GM23248 (cell line): ENCODE measurements around the gene FAT1. TPM values are rescaled to one million over a fixed set of nuclear protein-coding genes. Genes with fewer than 3 reads are reported as not detected.

Experiments
- DNase-seq: peaks from one replicate; pipeline ENCODE4 v3.0.0-alpha.2; 2015
- H2AFZ ChIP-seq: fragments of 200-600 bp; sonication (generic); 2 replicates; pipeline ENCODE4 v1.6.1; 2016; ENCODE audit warnings: antibody characterized with exemption
- H3F3A ChIP-seq: fragments of 200-600 bp; sonication (generic); 2 replicates; pipeline ENCODE4 v1.6.1; 2016; ENCODE audit warnings: mild to moderate bottlenecking, antibody characterized with exemption, mixed run types; ENCODE audit not compliant: insufficient read depth
- H3K27ac ChIP-seq: fragments of 200-600 bp; sonication (generic); 2 replicates; pipeline ENCODE4 v1.5.1; 2016; ENCODE audit warnings: mild to moderate bottlenecking
- H3K27me3 ChIP-seq: fragments of 200-600 bp; sonication (generic); replicated peaks from 2 replicates; pipeline ENCODE4 v1.6.1; 2016; ENCODE audit warnings: mild to moderate bottlenecking; ENCODE audit not compliant: insufficient read depth
- H3K36me3 ChIP-seq: fragments of 200-600 bp; sonication (generic); 2 replicates; pipeline ENCODE4 v1.6.1; 2016; ENCODE audit warnings: low read depth, mild to moderate bottlenecking
- H3K4me1 ChIP-seq: fragments of 200-600 bp; sonication (generic); 2 replicates; pipeline ENCODE4 v1.6.1; 2016; ENCODE audit warnings: mild to moderate bottlenecking; ENCODE audit not compliant: insufficient read depth
- H3K4me2 ChIP-seq: fragments of 200-600 bp; sonication (generic); one replicate; pipeline ENCODE4 v1.6.1; 2016; ENCODE audit warnings: mild to moderate bottlenecking; ENCODE audit not compliant: unreplicated experiment
- H3K4me3 ChIP-seq: fragments of 200-600 bp; sonication (generic); 2 replicates; pipeline ENCODE4 v1.5.1; 2016; ENCODE audit warnings: mild to moderate bottlenecking
- H3K79me2 ChIP-seq: fragments of 200-600 bp; sonication (generic); 2 replicates; pipeline ENCODE4 v1.6.1; 2016; ENCODE audit warnings: mild to moderate bottlenecking; ENCODE audit not compliant: insufficient read depth
- H3K9ac ChIP-seq: fragments of 200-600 bp; sonication (generic); 2 replicates; pipeline ENCODE4 v1.6.1; 2016; ENCODE audit warnings: mild to moderate bottlenecking
- H3K9me2 ChIP-seq: fragments of 200-600 bp; sonication (generic); 2 replicates; pipeline ENCODE4 v1.6.1; 2016; ENCODE audit warnings: mixed run types, mild to moderate bottlenecking, moderate library complexity; ENCODE audit not compliant: insufficient read depth
- H3K9me3 ChIP-seq: fragments of 200-600 bp; sonication (generic); one replicate; pipeline ENCODE4 v1.6.1; 2017; ENCODE audit warnings: low read depth
- H4K20me1 ChIP-seq: fragments of 200-600 bp; sonication (generic); 2 replicates; pipeline ENCODE4 v1.6.0; 2016; ENCODE audit not compliant: insufficient read depth
- EZH2 ChIP-seq: fragments of 200-600 bp; sonication (generic); IDR thresholded peaks from 2 replicates; pipeline ENCODE4 v1.6.1; 2018; ENCODE audit warnings: antibody characterized with exemption, mild to moderate bottlenecking; ENCODE audit not compliant: insufficient read depth, poor library complexity, severe bottlenecking
- EZH2phosphoT487 ChIP-seq: fragments of 200-600 bp; sonication (generic); IDR thresholded peaks from 2 replicates; pipeline ENCODE4 v1.6.1; 2018; ENCODE audit warnings: antibody characterized with exemption, moderate library complexity, mild to moderate bottlenecking, low read depth; ENCODE audit not compliant: insufficient read depth
- WGBS, 2 experiments: methylation state at CpG; one replicate each; pipeline ENCODE4 v1.1.6; 2015 to 2017; ENCODE audit warnings: low lambda C conversion rate in 2 of 2, low coverage in 1 of 2; ENCODE audit errors: missing lambda C conversion rate in 2 of 2; 5-methylcytosine and 5-hydroxymethylcytosine counted together
- in situ Hi-C: fragments of 300-500 bp; cut with MboI; formaldehyde crosslinking; loops from 2 replicates; pipeline ENCODE4 v1.15.0; 2020
- polyA plus RNA-seq: library from polyadenylated mRNA; unstranded; fragments of >200 nt; fragmentation: Nextera tagmentation; extraction: Ambion mirVana; gene quantifications from 2 replicates; pipeline ENCODE4 v1.2.1, GENCODE V29; 2016
- total RNA-seq: library from RNA; depleted of rRNA; stranded (reverse); fragments of >200 nt; shearing (Covaris generic); gene quantifications from 2 replicates; pipeline ENCODE4 v1.2.3, GENCODE V29; 2014

FAT1 gene
- total and polyA plus RNA-seq, 2 experiments from 2014 or later = 53.3 to 250 TPM

DNA sequence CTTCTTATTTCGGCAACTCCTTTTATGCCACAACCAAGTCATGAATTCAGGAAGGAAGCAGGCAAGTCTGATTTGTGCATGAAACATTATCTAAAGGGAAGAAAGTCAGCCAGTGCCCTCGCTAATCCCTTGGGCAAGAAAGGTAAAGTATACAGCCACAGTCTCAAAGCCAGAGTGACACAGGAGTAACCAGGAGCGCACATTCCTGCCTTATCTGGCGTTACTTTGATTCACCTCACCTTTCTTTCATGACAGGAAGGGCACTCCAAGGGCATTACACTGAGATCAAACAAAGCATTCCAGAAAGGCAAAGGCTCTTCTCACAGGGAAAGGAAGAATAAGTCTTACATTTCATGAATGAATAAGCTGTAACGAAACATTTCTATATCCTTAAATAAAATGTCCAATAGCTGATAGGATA lies 38.8 kb downstream of the FAT1 start:
- Histone ChIP-seq H3K79me2 (peaks cover 94% of the 10 kb centered on the region), H2AFZ (no peak overlapping the region), H3F3A (peaks cover 40% of the 10 kb centered on the region), H3K9me2 (no peaks in the 10 kb centered on the region), H3K36me3 (no peaks in the 10 kb centered on the region), H3K9ac (no peak overlapping the region), H3K4me3 (no peak overlapping the region), H3K27me3 (no peaks in the 10 kb centered on the region), H3K4me2 (peak overlapping the region; percentile 71), H3K27ac (peak overlapping the region; percentile 79), H4K20me1 (no peaks in the 10 kb centered on the region), H3K4me1 (peaks cover 40% of the 10 kb centered on the region), H3K9me3 (no peaks in the 10 kb centered on the region)
- no peak for DNase-seq
- WGBS, 2 experiments = 97 to 98% methylated on average over 5 of the region's 5 CpGs
- no peak for TF ChIP-seq EZH2
- TF ChIP-seq EZH2phosphoT487 = no peak
- in situ Hi-C loops = no loop called here

DNA sequence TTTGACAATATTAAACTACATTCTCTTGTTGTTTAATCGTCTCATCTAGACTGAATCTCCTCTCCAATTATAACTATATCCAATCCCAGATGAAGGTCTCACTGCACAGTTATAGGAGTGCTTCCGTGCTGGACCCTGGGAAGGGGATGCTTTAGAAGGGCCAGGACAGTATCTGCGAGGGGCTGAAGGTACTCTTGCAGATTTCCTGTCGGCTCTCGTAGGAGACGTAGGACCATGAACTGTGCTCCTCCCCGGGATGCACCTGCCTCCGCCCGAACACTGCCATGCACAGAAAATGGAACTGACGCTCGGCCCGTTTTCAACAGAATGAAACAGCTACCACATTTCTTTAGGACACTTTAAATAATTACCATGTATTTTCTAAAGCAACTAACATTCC lies 39.4 kb downstream of the FAT1 start:
- TF ChIP-seq EZH2phosphoT487 (no peak), EZH2 (no peak)
- DNase-seq = no peak
- Histone ChIP-seq H3K4me3 (no peak overlapping the region), H3K36me3 (no peaks in the 10 kb centered on the region), H3K9ac (no peak overlapping the region), H3K4me2 (no peak overlapping the region), H3K79me2 (peaks cover 94% of the 10 kb centered on the region), H4K20me1 (no peaks in the 10 kb centered on the region), H3K4me1 (peaks cover 35% of the 10 kb centered on the region), H3K9me3 (no peaks in the 10 kb centered on the region), H3F3A (peaks cover 42% of the 10 kb centered on the region), H3K9me2 (no peaks in the 10 kb centered on the region), H3K27me3 (no peaks in the 10 kb centered on the region), H2AFZ (no peak overlapping the region), H3K27ac (0 out of 2 replicates have a peak overlapping the region, but pooled peaks have one; percentile 79)
- 85 to 87% methylated on average over 12 of the region's 12 CpGs for WGBS, 2 experiments
- in situ Hi-C loops = no loop called here

DNA sequence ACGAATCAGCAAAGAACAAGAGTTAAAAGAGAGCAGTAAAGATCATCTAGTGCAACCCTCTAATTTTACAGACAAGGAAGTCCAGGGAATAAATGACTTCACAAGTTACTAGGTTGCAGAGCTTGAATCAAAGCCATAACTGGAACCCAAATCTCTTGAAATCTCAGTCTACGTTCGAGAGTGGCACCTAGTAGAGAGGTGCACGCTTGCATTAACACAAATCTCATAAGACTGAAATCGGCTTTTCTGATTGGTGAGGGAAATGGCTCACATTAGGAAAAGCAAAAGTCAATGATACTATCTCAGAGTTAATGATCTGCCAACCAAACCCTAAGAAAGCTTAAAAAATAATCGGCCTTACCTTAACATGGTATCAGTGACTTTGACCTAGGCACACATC lies 43.0 kb downstream of the FAT1 start:
- no peak overlapping the region for H3K27ac ChIP-seq
- H3K79me2 ChIP-seq = peaks cover 92% of the 10 kb centered on the region
- H2AFZ ChIP-seq = no peak overlapping the region
- no peaks in the 10 kb centered on the region for H3K36me3 ChIP-seq
- no peaks in the 10 kb centered on the region for H3K9me3 ChIP-seq
- no peak overlapping the region for H3K9ac ChIP-seq
- WGBS, 2 experiments = 96 to 98% methylated on average over 6 of the region's 6 CpGs
- H4K20me1 ChIP-seq = no peaks in the 10 kb centered on the region
- no peaks in the 10 kb centered on the region for H3K9me2 ChIP-seq
- no peaks in the 10 kb centered on the region for H3K27me3 ChIP-seq
- peaks cover 34% of the 10 kb centered on the region for H3F3A ChIP-seq
- H3K4me1 ChIP-seq = peaks cover 37% of the 10 kb centered on the region
- H3K4me3 ChIP-seq = no peak overlapping the region
- in situ Hi-C loops = no loop called here
- H3K4me2 ChIP-seq = no peak overlapping the region
- no peak for DNase-seq
- TF ChIP-seq EZH2 = no peak
- no peak for TF ChIP-seq EZH2phosphoT487

DNA sequence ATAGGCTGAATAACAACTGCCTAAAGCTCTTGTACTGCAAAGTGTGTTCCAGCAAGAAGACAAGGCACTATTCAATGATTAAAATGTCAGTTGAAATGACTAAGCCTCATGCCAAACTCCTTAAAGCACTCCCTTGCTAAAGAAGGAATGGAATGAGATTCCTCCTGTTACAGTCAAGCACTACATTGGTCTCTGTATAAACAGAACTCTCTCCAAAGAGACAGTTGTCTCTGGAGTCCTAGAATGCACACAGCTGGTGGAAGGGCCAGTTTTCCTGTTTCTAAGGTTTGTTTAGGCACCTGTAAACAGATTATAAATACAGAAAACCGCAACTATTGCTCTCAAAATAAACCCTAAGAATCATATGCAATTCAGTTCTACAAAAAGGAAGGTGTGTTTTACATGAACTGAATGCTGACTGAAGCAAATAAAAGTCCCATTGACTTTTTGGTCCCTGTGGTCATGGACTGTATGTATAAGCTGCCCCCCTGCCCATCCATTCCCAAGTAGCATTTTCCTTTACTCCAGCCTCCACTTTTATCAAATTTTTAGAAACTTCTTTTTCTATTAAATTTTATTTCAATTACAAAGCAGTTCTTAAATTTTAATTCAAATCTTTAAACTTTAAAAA lies 47.0 kb downstream of the FAT1 start:
- 28 to 39% methylated on average over 1 of the region's 1 CpG for WGBS, 2 experiments
- Histone ChIP-seq H2AFZ (no peak overlapping the region), H3K9ac (no peak overlapping the region), H3K4me3 (0 out of 2 replicates have a peak overlapping the region, but pooled peaks have one; percentile 2), H3K27me3 (no peaks in the 10 kb centered on the region), H3F3A (peaks cover 33% of the 10 kb centered on the region), H3K27ac (peak overlapping the region; percentile 34), H3K79me2 (peaks cover 92% of the 10 kb centered on the region), H3K36me3 (no peaks in the 10 kb centered on the region), H4K20me1 (no peaks in the 10 kb centered on the region), H3K4me1 (peaks cover 29% of the 10 kb centered on the region), H3K9me3 (no peaks in the 10 kb centered on the region), H3K4me2 (peak overlapping the region; percentile 41), H3K9me2 (no peaks in the 10 kb centered on the region)
- in situ Hi-C loops = no loop called here
- peak; percentile 87 for DNase-seq
- TF ChIP-seq EZH2 (no peak), EZH2phosphoT487 (no peak)
